ENCODE data around the gene PRLHR.

DNA sequence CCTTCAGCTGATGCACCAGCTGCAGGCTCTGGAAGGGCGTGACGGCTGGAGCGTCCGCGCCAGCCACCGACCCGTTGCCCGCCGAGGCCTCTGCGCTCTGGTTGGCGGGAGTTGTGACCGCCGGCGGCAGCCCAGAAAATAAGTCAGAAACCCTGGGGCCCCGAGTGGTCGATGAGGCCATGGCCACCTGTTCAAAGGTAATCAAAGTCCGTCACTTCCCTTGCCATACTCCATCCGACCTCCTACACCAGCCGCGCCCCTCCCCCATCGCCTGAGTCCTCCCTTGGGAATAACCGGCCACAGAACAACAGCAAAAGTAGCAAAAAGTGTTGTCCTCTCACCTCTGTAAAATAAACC is 406 bp downstream of the PRLHR start:
- no peak for TF ChIP-seq TAF1 (IDR thresholded peaks at IDR 0.05; ENCODE audit: low read depth)
- TF ChIP-seq TCF12 (IDR thresholded peaks at IDR 0.05; ENCODE audit: low read depth) = no peak
- no peak for TF ChIP-seq FOXM1 (IDR thresholded peaks at IDR 0.05; ENCODE audit: borderline replicate concordance, low read depth)
- no peak for TF ChIP-seq CEBPB (IDR thresholded peaks at IDR 0.05)
- no peak for TF ChIP-seq REST (IDR thresholded peaks at IDR 0.05; ENCODE audit: low read depth)
- TF ChIP-seq ZBTB7A (IDR thresholded peaks at IDR 0.05; ENCODE audit: low read depth) = no peak
- no peak for TF ChIP-seq RAD21 (IDR thresholded peaks at IDR 0.05; ENCODE audit: low read depth)
- no peak for TF ChIP-seq USF1 (IDR thresholded peaks at IDR 0.05)
- TF ChIP-seq EP300 (IDR thresholded peaks at IDR 0.05; ENCODE audit: borderline replicate concordance) = no peak
- no peak for TF ChIP-seq YY1 (IDR thresholded peaks at IDR 0.05; ENCODE audit: low read depth)
- TF ChIP-seq, protein P1, sequence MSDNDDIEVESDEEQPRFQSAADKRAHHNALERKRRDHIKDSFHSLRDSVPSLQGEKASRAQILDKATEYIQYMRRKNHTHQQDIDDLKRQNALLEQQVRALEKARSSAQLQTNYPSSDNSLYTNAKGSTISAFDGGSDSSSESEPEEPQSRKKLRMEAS (IDR thresholded peaks at IDR 0.05) = no peak
- TF ChIP-seq CREB1 (IDR thresholded peaks at IDR 0.05; ENCODE audit: low read depth) = no peak

Data from Ishikawa (cell line).